ENCODE results near the gene CAMKMT. TPM values are rescaled to one million over a fixed set of nuclear protein-coding genes. Genes with fewer than 3 reads are reported as not detected.

Gene CAMKMT
- total RNA-seq, 2 experiments from 2014 or later, result 11.9 to 13.9 TPM

DNA sequence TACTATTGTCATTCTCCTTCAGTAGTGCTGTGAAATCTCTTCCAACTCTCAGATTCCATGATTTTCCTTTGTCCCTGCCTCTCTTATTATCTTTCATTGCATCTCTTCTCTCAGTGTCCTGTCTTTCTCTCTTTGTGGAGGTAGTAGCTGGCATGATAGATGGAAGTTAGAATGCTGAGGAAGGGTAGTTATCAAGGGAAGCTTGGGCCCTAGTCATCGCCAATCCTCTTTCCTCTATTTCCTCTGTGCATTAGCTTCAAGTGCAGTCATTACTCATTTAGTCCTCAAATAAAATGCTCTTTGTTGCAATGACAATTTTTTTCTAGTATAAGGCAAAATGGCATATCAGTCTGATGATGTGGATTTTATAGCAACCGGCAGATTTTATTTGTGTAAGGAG lies 207.7 kb downstream of the CAMKMT start:
- Histone ChIP-seq H3K4me1 (ENCODE audit: insufficient read depth, low read length) (no peaks in the 10 kb centered on the region), H3K27me3 (ENCODE audit: control insufficient read depth in 1 of 2, insufficient read depth in 2 of 2, low read length in 2 of 2) (no peaks in the 10 kb centered on the region), H3K27ac (ENCODE audit: low read depth in 1 of 2, low read length in 2 of 2) (no peak overlapping the region), H3K36me3 (ENCODE audit: insufficient read depth, low read length) (peaks cover 3% of the 10 kb centered on the region), H3K9me3 (ENCODE audit: control insufficient read depth in 1 of 2, insufficient read depth in 1 of 2, low read length in 2 of 2) (no peaks in the 10 kb centered on the region), H3K4me3 (ENCODE audit: low read length) (no peak overlapping the region)
- no peaks in the 10 kb centered on the region for H3K36me3 Mint-ChIP-seq (ENCODE audit: low read depth)
- H3K27ac Mint-ChIP-seq, result no peak overlapping the region
- H3K9me3 Mint-ChIP-seq, result no peaks in the 10 kb centered on the region
- ChIA-PET CTCF (no interaction called here), POLR2A (no interaction called here)
- peaks cover 36% of the 10 kb centered on the region for H3K4me1 Mint-ChIP-seq (ENCODE audit: low read depth)
- intact Hi-C loops (cut with DNase I, micrococcal nuclease), result no loop called here
- TF ChIP-seq, protein P1, sequence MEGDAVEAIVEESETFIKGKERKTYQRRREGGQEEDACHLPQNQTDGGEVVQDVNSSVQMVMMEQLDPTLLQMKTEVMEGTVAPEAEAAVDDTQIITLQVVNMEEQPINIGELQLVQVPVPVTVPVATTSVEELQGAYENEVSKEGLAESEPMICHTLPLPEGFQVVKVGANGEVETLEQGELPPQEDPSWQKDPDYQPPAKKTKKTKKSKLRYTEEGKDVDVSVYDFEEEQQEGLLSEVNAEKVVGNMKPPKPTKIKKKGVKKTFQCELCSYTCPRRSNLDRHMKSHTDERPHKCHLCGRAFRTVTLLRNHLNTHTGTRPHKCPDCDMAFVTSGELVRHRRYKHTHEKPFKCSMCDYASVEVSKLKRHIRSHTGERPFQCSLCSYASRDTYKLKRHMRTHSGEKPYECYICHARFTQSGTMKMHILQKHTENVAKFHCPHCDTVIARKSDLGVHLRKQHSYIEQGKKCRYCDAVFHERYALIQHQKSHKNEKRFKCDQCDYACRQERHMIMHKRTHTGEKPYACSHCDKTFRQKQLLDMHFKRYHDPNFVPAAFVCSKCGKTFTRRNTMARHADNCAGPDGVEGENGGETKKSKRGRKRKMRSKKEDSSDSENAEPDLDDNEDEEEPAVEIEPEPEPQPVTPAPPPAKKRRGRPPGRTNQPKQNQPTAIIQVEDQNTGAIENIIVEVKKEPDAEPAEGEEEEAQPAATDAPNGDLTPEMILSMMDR (IDR thresholded peaks at IDR 0.05), result no peak
- H3K4me3 Mint-ChIP-seq, result no peak overlapping the region
- H3K27me3 Mint-ChIP-seq, result no peaks in the 10 kb centered on the region
- DNase-seq, result no peak
- ATAC-seq (ENCODE audit: poor library complexity), result no peak

DNA sequence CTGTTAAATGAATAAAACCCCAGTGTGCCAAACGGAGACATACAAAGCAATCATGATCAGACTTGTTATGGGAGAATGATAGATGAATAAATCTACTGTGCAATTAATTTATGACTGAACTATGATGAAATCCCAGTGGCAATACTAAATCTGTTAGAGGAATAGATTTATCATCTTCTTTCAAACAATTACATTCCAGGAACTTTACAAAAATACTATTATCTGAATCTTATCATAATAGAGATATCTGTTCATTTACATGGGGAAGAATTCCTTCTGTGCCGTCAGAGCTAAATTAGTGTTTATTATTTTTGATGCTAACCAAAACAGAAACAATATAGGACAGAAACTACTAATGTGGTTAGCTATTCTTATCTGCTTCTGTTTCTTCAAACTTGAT lies 208.5 kb downstream of the CAMKMT start:
- H3K27ac ChIP-seq (ENCODE audit: low read depth in 1 of 2, low read length in 2 of 2), result no peak overlapping the region
- H3K9me3 ChIP-seq (ENCODE audit: control insufficient read depth in 1 of 2, insufficient read depth in 1 of 2, low read length in 2 of 2), result no peaks in the 10 kb centered on the region
- ChIA-PET POLR2A (no interaction called here), CTCF (no interaction called here)
- Mint-ChIP-seq H3K27me3 (no peaks in the 10 kb centered on the region), H3K4me3 (no peak overlapping the region), H3K4me1 (ENCODE audit: low read depth) (peaks cover 36% of the 10 kb centered on the region), H3K27ac (no peak overlapping the region), H3K9me3 (no peaks in the 10 kb centered on the region), H3K36me3 (ENCODE audit: low read depth) (no peaks in the 10 kb centered on the region)
- DNase-seq (no peak), ATAC-seq (ENCODE audit: poor library complexity) (no peak)
- TF ChIP-seq, protein P1 (IDR thresholded peaks at IDR 0.05), result no peak
- no peaks in the 10 kb centered on the region for H3K36me3 ChIP-seq (ENCODE audit: insufficient read depth, low read length)
- intact Hi-C loops (cut with DNase I, micrococcal nuclease), result no loop called here
- H3K4me3 ChIP-seq (ENCODE audit: low read length), result no peak overlapping the region
- H3K27me3 ChIP-seq (ENCODE audit: control insufficient read depth in 1 of 2, insufficient read depth in 2 of 2, low read length in 2 of 2), result no peaks in the 10 kb centered on the region
- no peaks in the 10 kb centered on the region for H3K4me1 ChIP-seq (ENCODE audit: insufficient read depth, low read length)

DNA sequence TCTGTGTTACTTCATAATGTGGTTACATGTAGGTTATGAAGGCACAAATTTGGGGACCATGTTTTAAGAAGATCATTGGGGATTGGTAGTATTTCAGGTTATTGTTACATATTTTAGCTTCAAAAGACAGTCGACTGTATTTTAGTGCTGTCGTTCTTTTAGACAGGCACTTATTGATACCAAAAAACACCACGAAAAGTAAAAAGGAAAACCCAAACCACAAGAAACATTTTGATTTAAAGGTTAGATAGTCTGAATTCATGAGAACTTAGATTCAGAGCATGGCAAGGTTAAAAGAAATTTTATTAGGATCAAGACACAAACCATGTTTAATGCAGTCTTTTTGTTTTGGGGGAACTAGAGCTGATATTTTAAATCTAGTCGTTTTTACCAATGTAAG lies 209.0 kb downstream of the CAMKMT start:
- Mint-ChIP-seq H3K36me3 (ENCODE audit: low read depth) (no peaks in the 10 kb centered on the region), H3K9me3 (no peaks in the 10 kb centered on the region), H3K27ac (no peak overlapping the region), H3K27me3 (no peaks in the 10 kb centered on the region), H3K4me1 (ENCODE audit: low read depth) (peaks cover 36% of the 10 kb centered on the region), H3K4me3 (no peak overlapping the region)
- Histone ChIP-seq H3K27me3 (ENCODE audit: control insufficient read depth in 1 of 2, insufficient read depth in 2 of 2, low read length in 2 of 2) (no peaks in the 10 kb centered on the region), H3K4me1 (ENCODE audit: insufficient read depth, low read length) (no peaks in the 10 kb centered on the region), H3K27ac (ENCODE audit: low read depth in 1 of 2, low read length in 2 of 2) (no peak overlapping the region), H3K9me3 (ENCODE audit: control insufficient read depth in 1 of 2, insufficient read depth in 1 of 2, low read length in 2 of 2) (no peaks in the 10 kb centered on the region), H3K4me3 (ENCODE audit: low read length) (no peak overlapping the region), H3K36me3 (ENCODE audit: insufficient read depth, low read length) (no peaks in the 10 kb centered on the region)
- intact Hi-C loops (cut with DNase I, micrococcal nuclease), result no loop called here
- ATAC-seq (ENCODE audit: poor library complexity), result no peak
- ChIA-PET POLR2A (no interaction called here), CTCF (no interaction called here)
- TF ChIP-seq, protein P1 (IDR thresholded peaks at IDR 0.05), result no peak
- DNase-seq, result no peak
